Heart left ventricle (tissue), 13 donors: ENCODE results near the gene ZNF689.

Experiments
- POLR2A ChIP-seq, 2 donors: fragments of 450-650 bp; IDR thresholded peaks; one replicate each; pipeline ENCODE4 v1.6.1; 2017; ENCODE audit warnings: antibody characterized with exemption in 2 of 2, mild to moderate bottlenecking in 2 of 2, moderate library complexity in 2 of 2
- TF ChIP-seq, protein P1 (sequence below), 12 donors: fragments of 200-600 bp; sonication (generic) in 4 of 12; IDR thresholded peaks; one replicate each; pipeline versions ENCODE4 v1.5.0 to v1.8.0; 2018 to 2022; ENCODE audit warnings: antibody characterized with exemption in 12 of 12, mild to moderate bottlenecking in 5 of 12
- donor health status: ischemic (EF 13 %, LVEDD 7.1; RV severe dilation, severe dysfunction).
- donor health status: DM: no; HTN: yes; CAD: no.
- donor health status: DM: no; HTN: no; CAD: no.
- donor health status: ischemic (EF 25% LVEDD 6.9; RV normal size, moderate dysfunction).
- donor health status: ischemic (EF 25% LVEDD 5.7; RV mildly dilated, moderate dysfunction).
- donor health status: ischemic (EF 35%, LVEDD 5.7; RV mildly dilated, moderate dysfunction).
- donor health status: nonischemic (EF 11% LVEDD 7.7; RV severe dilation, severe dysfunction).
- donor health status: DM: yes; HTN: yes; CAD: no.
- donor health status: PGD.
- donor health status: ischemic (EF 29% LVEDD 5.4; RV normal size, mild dysfunction).
- donor health status: nonischemic (EF 23%, LVEDD 6.1; RV moderate dilation, normal function).

DNA sequence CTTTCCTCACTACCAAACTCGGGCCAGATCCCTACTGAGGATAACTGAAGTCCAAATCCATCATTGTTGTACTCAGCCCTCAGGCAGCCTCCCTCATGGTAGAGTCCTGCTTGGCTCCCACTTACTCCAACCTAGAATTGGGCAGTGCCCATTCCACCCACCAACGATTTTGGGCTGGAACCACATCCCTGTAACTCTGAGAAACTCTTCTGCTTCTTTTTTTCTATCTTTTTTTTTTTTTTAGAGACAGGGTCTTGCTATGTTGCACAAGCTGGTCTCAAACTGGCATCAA is 41.8 kb upstream of the ZNF689 start:
- TF ChIP-seq, protein P1, sequence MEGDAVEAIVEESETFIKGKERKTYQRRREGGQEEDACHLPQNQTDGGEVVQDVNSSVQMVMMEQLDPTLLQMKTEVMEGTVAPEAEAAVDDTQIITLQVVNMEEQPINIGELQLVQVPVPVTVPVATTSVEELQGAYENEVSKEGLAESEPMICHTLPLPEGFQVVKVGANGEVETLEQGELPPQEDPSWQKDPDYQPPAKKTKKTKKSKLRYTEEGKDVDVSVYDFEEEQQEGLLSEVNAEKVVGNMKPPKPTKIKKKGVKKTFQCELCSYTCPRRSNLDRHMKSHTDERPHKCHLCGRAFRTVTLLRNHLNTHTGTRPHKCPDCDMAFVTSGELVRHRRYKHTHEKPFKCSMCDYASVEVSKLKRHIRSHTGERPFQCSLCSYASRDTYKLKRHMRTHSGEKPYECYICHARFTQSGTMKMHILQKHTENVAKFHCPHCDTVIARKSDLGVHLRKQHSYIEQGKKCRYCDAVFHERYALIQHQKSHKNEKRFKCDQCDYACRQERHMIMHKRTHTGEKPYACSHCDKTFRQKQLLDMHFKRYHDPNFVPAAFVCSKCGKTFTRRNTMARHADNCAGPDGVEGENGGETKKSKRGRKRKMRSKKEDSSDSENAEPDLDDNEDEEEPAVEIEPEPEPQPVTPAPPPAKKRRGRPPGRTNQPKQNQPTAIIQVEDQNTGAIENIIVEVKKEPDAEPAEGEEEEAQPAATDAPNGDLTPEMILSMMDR (IDR thresholded peaks at IDR 0.05) = no peak
- no peak for TF ChIP-seq POLR2A (IDR thresholded peaks at IDR 0.05)
